Measurements from ENCODE around the gene NEK7.

- no peak for TF ChIP-seq POLR2A (IDR thresholded peaks at IDR 0.05)
- no peak for TF ChIP-seq CTCF (IDR thresholded peaks at IDR 0.05 in 4 of 5, conservative IDR thresholded peaks at IDR 0.05 in 1 of 5)
Observed at GRCh38 chr1:198281911-198282310, 125.1 kb downstream of the NEK7 start.
